Mucosa of descending colon (tissue), 3 donors: ENCODE data around the gene TTLL12. TPM values are rescaled to one million over a fixed set of nuclear protein-coding genes. Genes with fewer than 3 reads are reported as not detected.

ENCODE experiments used
- total RNA-seq, 3 donors: library from RNA; stranded (reverse); fragmentation: NEBNext Ultra II Directional in 2 of 3; extraction: Animal tissue kit (Norgen Biotek cat#: 25700) in 2 of 3; gene quantifications; one replicate each; pipeline versions ENCODE4 v1.2.1 to v1.2.4, GENCODE V29; 2021 to 2023
- donor health status: DM: no; HTN: no; CAD: no; lungs with moderate emphysema.
- donor health status: DM: no; HTN: no; CAD: no.
- donor health status: DM: no; HTN: yes; CAD: no.

Gene TTLL12
- total RNA-seq, 3 donors from 2014 or later, result 47.6 to 95.2 (median 90.1) TPM

Other genes with a start within 250 kb of the TTLL12 start
- 100 to 1,000 TPM; 132 to 184 (median 152) TPM for gene PACSIN2, start 172.0 kb downstream of the TTLL12 start, total RNA-seq
- 1 to 10 TPM; 2.0 to 5.7 (median 3.4) TPM for gene TTLL1, start 97.7 kb downstream of the TTLL12 start, total RNA-seq
- 10 to 100 TPM in 2 of 3 donors, 1 to 10 TPM in 1; 8.4 to 28.3 (median 20.6) TPM for gene BIK, start 76.4 kb downstream of the TTLL12 start, total RNA-seq
- 10 to 100 TPM; 16.1 to 18.8 (median 17.0) TPM for gene MCAT, start 43.7 kb downstream of the TTLL12 start, total RNA-seq
- 100 to 1,000 TPM; 134 to 281 (median 236) TPM for gene TSPO, start 35.6 kb downstream of the TTLL12 start, total RNA-seq
- 10 to 100 TPM in 1 of 3 donors, 1 to 10 TPM in 2; 3.8 to 20.9 (median 4.7) TPM for gene SCUBE1, start 156.2 kb upstream of the TTLL12 start, total RNA-seq
- under 1 TPM in 1 of 3 donors, not detected in 2; 0.17 TPM for gene MPPED1, start 224.9 kb upstream of the TTLL12 start, total RNA-seq